Osteocyte (in vitro differentiated cells): ENCODE data around the gene RDH8. TPM values are rescaled to one million over a fixed set of nuclear protein-coding genes. Genes with fewer than 3 reads are reported as not detected.

Experiments
- DNase-seq: peaks from one replicate; pipeline ENCODE4 v3.0.0; 2021; ENCODE audit warnings: mixed read lengths; ENCODE audit not compliant: unreplicated experiment; ENCODE audit errors: extremely low spot score
- H3K27ac Mint-ChIP-seq: one replicate; pipeline ENCODE4 v1.8.0; 2021; ENCODE audit warnings: mild to moderate bottlenecking, mixed read lengths; ENCODE audit not compliant: unreplicated experiment
- H3K27me3 Mint-ChIP-seq: one replicate; pipeline ENCODE4 v1.8.0; 2021; ENCODE audit warnings: mixed read lengths; ENCODE audit not compliant: unreplicated experiment
- H3K36me3 Mint-ChIP-seq: one replicate; pipeline ENCODE4 v1.8.0; 2021; ENCODE audit warnings: mixed read lengths; ENCODE audit not compliant: unreplicated experiment
- H3K4me1 Mint-ChIP-seq: one replicate; pipeline ENCODE4 v1.8.0; 2021; ENCODE audit warnings: mixed read lengths; ENCODE audit not compliant: unreplicated experiment
- H3K4me3 Mint-ChIP-seq: one replicate; pipeline ENCODE4 v1.8.0; 2021; ENCODE audit warnings: mild to moderate bottlenecking, moderate library complexity, mixed read lengths; ENCODE audit not compliant: unreplicated experiment
- H3K9me3 Mint-ChIP-seq: one replicate; pipeline ENCODE4 v1.8.0; 2021; ENCODE audit warnings: mixed read lengths; ENCODE audit not compliant: unreplicated experiment
- CTCF ChIP-seq: fragments of 200-600 bp; sonication (generic); IDR thresholded peaks from 2 replicates; pipeline ENCODE4 v1.5.0; 2021; ENCODE audit warnings: antibody characterized with exemption, mild to moderate bottlenecking, moderate library complexity
- microRNA-seq: library from miRNA; unstranded; fragments of <30 nt; microRNA quantifications from one replicate; pipeline ENCODE4 v1.1.0, GENCODE V29; 2020; ENCODE audit not compliant: unreplicated experiment
- total RNA-seq: library from RNA; stranded (reverse); gene quantifications from 2 replicates; pipeline ENCODE4 v1.2.1, GENCODE V29; 2021

Gene RDH8
- total RNA-seq, 1 donor from 2014 or later, result not detected

GRCh38 chr19:10068205-10068604 lies 54.9 kb downstream of the RDH8 start:
- no peak for TF ChIP-seq CTCF
- Mint-ChIP-seq H3K4me1 (no peaks in the 10 kb centered on the region), H3K27me3 (peaks cover 20% of the 10 kb centered on the region), H3K27ac (no peak overlapping the region), H3K36me3 (no peaks in the 10 kb centered on the region), H3K4me3 (no peak overlapping the region), H3K9me3 (no peaks in the 10 kb centered on the region)
- DNase-seq, result no peak

- no peak for DNase-seq
- Mint-ChIP-seq H3K4me3 (no peak overlapping the region), H3K4me1 (no peaks in the 10 kb centered on the region), H3K27me3 (peaks cover 14% of the 10 kb centered on the region), H3K9me3 (no peaks in the 10 kb centered on the region), H3K36me3 (no peaks in the 10 kb centered on the region), H3K27ac (no peak overlapping the region)
- TF ChIP-seq CTCF, result no peak
Measured at GRCh38 chr19:10069046-10069445, 55.8 kb downstream of the RDH8 start.

GRCh38 chr19:10070730-10071446 lies 57.6 kb downstream of the RDH8 start:
- Mint-ChIP-seq H3K27me3 (peaks cover 13% of the 10 kb centered on the region), H3K4me3 (no peak overlapping the region), H3K36me3 (no peaks in the 10 kb centered on the region), H3K4me1 (no peaks in the 10 kb centered on the region), H3K9me3 (no peaks in the 10 kb centered on the region), H3K27ac (no peak overlapping the region)
- no peak for DNase-seq
- TF ChIP-seq CTCF, result no peak

Small RNA genes within 50 kb of the gene (microRNA-seq; reads per million reads assigned to microRNA genes)
- not detected for gene MIR5589

Other genes starting within 250 kb of the RDH8 start
- gene ZNF846, start 244.7 kb upstream of the RDH8 start, total RNA-seq, result 15.3 and 16.0 TPM in 2 replicates
- 28.1 and 29.0 TPM in 2 replicates for gene FBXL12, start 194.4 kb upstream of the RDH8 start, total RNA-seq
- gene UBL5, start 185.6 kb upstream of the RDH8 start, total RNA-seq, result 258 and 260 TPM in 2 replicates
- gene PIN1, start 178.2 kb upstream of the RDH8 start, total RNA-seq, result 67.4 and 70.3 TPM in 2 replicates
- gene OLFM2, start 77.0 kb upstream of the RDH8 start, total RNA-seq, result 208 and 236 TPM in 2 replicates
- 68.7 and 80.9 TPM in 2 replicates for gene COL5A3, start 3.0 kb upstream of the RDH8 start, total RNA-seq
- gene SHFL, start 72.8 kb downstream of the RDH8 start, total RNA-seq, result 35.9 and 38.7 TPM in 2 replicates
- 0.18 and 0.21 TPM in 2 replicates for gene ANGPTL6, start 89.2 kb downstream of the RDH8 start, total RNA-seq
- gene PPAN, start 92.9 kb downstream of the RDH8 start, total RNA-seq, result 34.4 and 40.9 TPM in 2 replicates
- 11.8 and 15.7 TPM in 2 replicates for gene P2RY11, start 98.2 kb downstream of the RDH8 start, total RNA-seq
- 209 and 217 TPM in 2 replicates for gene EIF3G, start 106.4 kb downstream of the RDH8 start, total RNA-seq
- gene DNMT1, start 181.5 kb downstream of the RDH8 start, total RNA-seq, result 82.3 and 87.2 TPM in 2 replicates
- gene S1PR2, start 217.8 kb downstream of the RDH8 start, total RNA-seq, result 21.8 and 23.6 TPM in 2 replicates
- 53.4 and 57.0 TPM in 2 replicates for gene MRPL4, start 238.7 kb downstream of the RDH8 start, total RNA-seq